ENCODE data around the gene IL16.

IL16 gene

GRCh38 chr15:81274931-81275707 is 78.4 kb downstream of the IL16 start:
- Histone ChIP-seq H3K9ac (ENCODE audit: low read length in 2 of 2) (no peak overlapping the region), H3K27me3 (ENCODE audit: control insufficient read depth in 1 of 2, insufficient read depth in 2 of 2, low read length in 2 of 2) (no peaks in the 10 kb centered on the region), H3K27ac (ENCODE audit: low read length) (no peak overlapping the region), H3K4me1 (ENCODE audit: control insufficient read depth, insufficient read depth, low read length) (peaks cover 11% of the 10 kb centered on the region), H3K4me3 (ENCODE audit: low read length in 2 of 2) (no peak overlapping the region), H3K36me3 (ENCODE audit: control insufficient read depth in 2 of 2, insufficient read depth in 2 of 2, low read length in 2 of 2) (peaks cover 0 to 2% of the 10 kb centered on the region in 2 donors), H3K9me3 (ENCODE audit: control insufficient read depth in 2 of 2, low read length in 2 of 2) (peaks cover 0 to 3% of the 10 kb centered on the region in 2 donors)

- peaks cover 0 to 3% of the 10 kb centered on the region in 2 donors for H3K9me3 ChIP-seq (ENCODE audit: control insufficient read depth in 2 of 2, low read length in 2 of 2)
- peak overlapping the region; percentile 20 for H3K27ac ChIP-seq (ENCODE audit: low read length)
- no peak overlapping the region for H3K9ac ChIP-seq (ENCODE audit: low read length in 2 of 2)
- H3K4me1 ChIP-seq (ENCODE audit: control insufficient read depth, insufficient read depth, low read length) = peaks cover 11% of the 10 kb centered on the region
- H3K36me3 ChIP-seq (ENCODE audit: control insufficient read depth in 2 of 2, insufficient read depth in 2 of 2, low read length in 2 of 2) = peaks cover 0 to 2% of the 10 kb centered on the region in 2 donors
- no peak overlapping the region for H3K4me3 ChIP-seq (ENCODE audit: low read length in 2 of 2)
- H3K27me3 ChIP-seq (ENCODE audit: control insufficient read depth in 1 of 2, insufficient read depth in 2 of 2, low read length in 2 of 2) = no peaks in the 10 kb centered on the region
Measured at GRCh38 chr15:81275711-81276392, 79.2 kb downstream of the IL16 start.

GRCh38 chr15:81276967-81277366 is 80.3 kb downstream of the IL16 start:
- H3K36me3 ChIP-seq (ENCODE audit: control insufficient read depth in 2 of 2, insufficient read depth in 2 of 2, low read length in 2 of 2) = no peaks in the 10 kb centered on the region
- H3K27ac ChIP-seq (ENCODE audit: low read length) = no peak overlapping the region
- H3K4me1 ChIP-seq (ENCODE audit: control insufficient read depth, insufficient read depth, low read length) = peaks cover 8% of the 10 kb centered on the region

GRCh38 chr15:81277851-81278250 is 81.2 kb downstream of the IL16 start:
- no peak overlapping the region for H3K9ac ChIP-seq (ENCODE audit: low read length in 2 of 2)
- no peaks in the 10 kb centered on the region for H3K27me3 ChIP-seq (ENCODE audit: control insufficient read depth in 1 of 2, insufficient read depth in 2 of 2, low read length in 2 of 2)
- no peaks in the 10 kb centered on the region for H3K36me3 ChIP-seq (ENCODE audit: control insufficient read depth in 2 of 2, insufficient read depth in 2 of 2, low read length in 2 of 2)
- H3K27ac ChIP-seq (ENCODE audit: low read length) = no peak overlapping the region
- H3K4me3 ChIP-seq (ENCODE audit: low read length in 2 of 2) = no peak overlapping the region
- peaks cover 8% of the 10 kb centered on the region for H3K4me1 ChIP-seq (ENCODE audit: control insufficient read depth, insufficient read depth, low read length)
- peaks cover 0 to 3% of the 10 kb centered on the region in 2 donors for H3K9me3 ChIP-seq (ENCODE audit: control insufficient read depth in 2 of 2, low read length in 2 of 2)

More at GRCh38 chr15:81276967-81277366, 80.3 kb downstream of the IL16 start:
- Histone ChIP-seq H3K4me3 (ENCODE audit: low read length in 2 of 2) (no peak overlapping the region), H3K27me3 (ENCODE audit: control insufficient read depth in 1 of 2, insufficient read depth in 2 of 2, low read length in 2 of 2) (no peaks in the 10 kb centered on the region), H3K9ac (ENCODE audit: low read length in 2 of 2) (no peak overlapping the region), H3K9me3 (ENCODE audit: control insufficient read depth in 2 of 2, low read length in 2 of 2) (peaks cover 0 to 3% of the 10 kb centered on the region in 2 donors)

- peaks cover 8% of the 10 kb centered on the region for H3K4me1 ChIP-seq (ENCODE audit: control insufficient read depth, insufficient read depth, low read length)
Measured at GRCh38 chr15:81278306-81279029, 81.8 kb downstream of the IL16 start.

GRCh38 chr15:81279621-81280485 is 83.2 kb downstream of the IL16 start:
- Histone ChIP-seq H3K4me1 (ENCODE audit: control insufficient read depth, insufficient read depth, low read length) (peaks cover 7% of the 10 kb centered on the region), H3K9me3 (ENCODE audit: control insufficient read depth in 2 of 2, low read length in 2 of 2) (peaks cover 0 to 3% of the 10 kb centered on the region in 2 donors), H3K9ac (ENCODE audit: low read length in 2 of 2) (no peak overlapping the region), H3K4me3 (ENCODE audit: low read length in 2 of 2) (no peak overlapping the region), H3K27ac (ENCODE audit: low read length) (no peak overlapping the region), H3K27me3 (ENCODE audit: control insufficient read depth in 1 of 2, insufficient read depth in 2 of 2, low read length in 2 of 2) (no peaks in the 10 kb centered on the region), H3K36me3 (ENCODE audit: control insufficient read depth in 2 of 2, insufficient read depth in 2 of 2, low read length in 2 of 2) (no peaks in the 10 kb centered on the region)

More at GRCh38 chr15:81278306-81279029, 81.8 kb downstream of the IL16 start:
- Histone ChIP-seq H3K9me3 (ENCODE audit: control insufficient read depth in 2 of 2, low read length in 2 of 2) (peaks cover 0 to 3% of the 10 kb centered on the region in 2 donors), H3K9ac (ENCODE audit: low read length in 2 of 2) (no peak overlapping the region), H3K4me3 (ENCODE audit: low read length in 2 of 2) (no peak overlapping the region), H3K27ac (ENCODE audit: low read length) (no peak overlapping the region), H3K36me3 (ENCODE audit: control insufficient read depth in 2 of 2, insufficient read depth in 2 of 2, low read length in 2 of 2) (no peaks in the 10 kb centered on the region), H3K27me3 (ENCODE audit: control insufficient read depth in 1 of 2, insufficient read depth in 2 of 2, low read length in 2 of 2) (no peaks in the 10 kb centered on the region)

GRCh38 chr15:81280696-81281455 is 84.2 kb downstream of the IL16 start:
- Histone ChIP-seq H3K9ac (ENCODE audit: low read length in 2 of 2) (no peak overlapping the region), H3K27ac (ENCODE audit: low read length) (no peak overlapping the region)

GRCh38 chr15:81281456-81281735 is 84.7 kb downstream of the IL16 start:
- no peak overlapping the region for H3K9ac ChIP-seq (ENCODE audit: low read length in 2 of 2)

More at GRCh38 chr15:81280696-81281455, 84.2 kb downstream of the IL16 start:
- no peaks in the 10 kb centered on the region for H3K27me3 ChIP-seq (ENCODE audit: control insufficient read depth in 1 of 2, insufficient read depth in 2 of 2, low read length in 2 of 2)
- H3K4me3 ChIP-seq (ENCODE audit: low read length in 2 of 2) = no peak overlapping the region
- H3K4me1 ChIP-seq (ENCODE audit: control insufficient read depth, insufficient read depth, low read length) = peaks cover 5% of the 10 kb centered on the region
- H3K36me3 ChIP-seq (ENCODE audit: control insufficient read depth in 2 of 2, insufficient read depth in 2 of 2, low read length in 2 of 2) = peaks cover 0 to 2% of the 10 kb centered on the region in 2 donors
- H3K9me3 ChIP-seq (ENCODE audit: control insufficient read depth in 2 of 2, low read length in 2 of 2) = peaks cover 0 to 3% of the 10 kb centered on the region in 2 donors

GRCh38 chr15:81281766-81282605 is 85.3 kb downstream of the IL16 start:
- Histone ChIP-seq H3K27me3 (ENCODE audit: control insufficient read depth in 1 of 2, insufficient read depth in 2 of 2, low read length in 2 of 2) (no peaks in the 10 kb centered on the region), H3K4me1 (ENCODE audit: control insufficient read depth, insufficient read depth, low read length) (peaks cover 5% of the 10 kb centered on the region), H3K9me3 (ENCODE audit: control insufficient read depth in 2 of 2, low read length in 2 of 2) (peaks cover 0 to 3% of the 10 kb centered on the region in 2 donors)

More at GRCh38 chr15:81281456-81281735, 84.7 kb downstream of the IL16 start:
- H3K9me3 ChIP-seq (ENCODE audit: control insufficient read depth in 2 of 2, low read length in 2 of 2) = peaks cover 0 to 3% of the 10 kb centered on the region in 2 donors
- H3K4me3 ChIP-seq (ENCODE audit: low read length in 2 of 2) = no peak overlapping the region
- no peaks in the 10 kb centered on the region for H3K27me3 ChIP-seq (ENCODE audit: control insufficient read depth in 1 of 2, insufficient read depth in 2 of 2, low read length in 2 of 2)
- peaks cover 5% of the 10 kb centered on the region for H3K4me1 ChIP-seq (ENCODE audit: control insufficient read depth, insufficient read depth, low read length)
- peaks cover 0 to 2% of the 10 kb centered on the region in 2 donors for H3K36me3 ChIP-seq (ENCODE audit: control insufficient read depth in 2 of 2, insufficient read depth in 2 of 2, low read length in 2 of 2)
- H3K27ac ChIP-seq (ENCODE audit: low read length) = no peak overlapping the region

More at GRCh38 chr15:81281766-81282605, 85.3 kb downstream of the IL16 start:
- no peak overlapping the region for H3K4me3 ChIP-seq (ENCODE audit: low read length in 2 of 2)
- no peak overlapping the region for H3K9ac ChIP-seq (ENCODE audit: low read length in 2 of 2)
- H3K36me3 ChIP-seq (ENCODE audit: control insufficient read depth in 2 of 2, insufficient read depth in 2 of 2, low read length in 2 of 2) = peaks cover 0 to 2% of the 10 kb centered on the region in 2 donors
- no peak overlapping the region for H3K27ac ChIP-seq (ENCODE audit: low read length)

All from stomach smooth muscle (tissue), 2 donors.